ENCODE results near the gene RBMS1.

Gene RBMS1

GRCh38 chr2:160324917-160325316, 168.7 kb downstream of the RBMS1 start:
- ChIA-PET CTCF (interaction anchor here (0.9 to 4.8 kb wide), 14 partner anchors 8 to 949 kb away, joined by 3 to 34 read pairs (median 8); no protein-coding TSS in a partner anchor), POLR2A (no interaction called here)
- TF ChIP-seq, protein P1, sequence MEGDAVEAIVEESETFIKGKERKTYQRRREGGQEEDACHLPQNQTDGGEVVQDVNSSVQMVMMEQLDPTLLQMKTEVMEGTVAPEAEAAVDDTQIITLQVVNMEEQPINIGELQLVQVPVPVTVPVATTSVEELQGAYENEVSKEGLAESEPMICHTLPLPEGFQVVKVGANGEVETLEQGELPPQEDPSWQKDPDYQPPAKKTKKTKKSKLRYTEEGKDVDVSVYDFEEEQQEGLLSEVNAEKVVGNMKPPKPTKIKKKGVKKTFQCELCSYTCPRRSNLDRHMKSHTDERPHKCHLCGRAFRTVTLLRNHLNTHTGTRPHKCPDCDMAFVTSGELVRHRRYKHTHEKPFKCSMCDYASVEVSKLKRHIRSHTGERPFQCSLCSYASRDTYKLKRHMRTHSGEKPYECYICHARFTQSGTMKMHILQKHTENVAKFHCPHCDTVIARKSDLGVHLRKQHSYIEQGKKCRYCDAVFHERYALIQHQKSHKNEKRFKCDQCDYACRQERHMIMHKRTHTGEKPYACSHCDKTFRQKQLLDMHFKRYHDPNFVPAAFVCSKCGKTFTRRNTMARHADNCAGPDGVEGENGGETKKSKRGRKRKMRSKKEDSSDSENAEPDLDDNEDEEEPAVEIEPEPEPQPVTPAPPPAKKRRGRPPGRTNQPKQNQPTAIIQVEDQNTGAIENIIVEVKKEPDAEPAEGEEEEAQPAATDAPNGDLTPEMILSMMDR (IDR thresholded peaks at IDR 0.05; ENCODE audit: control extremely low read depth, extremely low read depth, low read depth, missing control alignments), result no peak
- DNase-seq (ENCODE audit: extremely low spot score), result no peak

DNA sequence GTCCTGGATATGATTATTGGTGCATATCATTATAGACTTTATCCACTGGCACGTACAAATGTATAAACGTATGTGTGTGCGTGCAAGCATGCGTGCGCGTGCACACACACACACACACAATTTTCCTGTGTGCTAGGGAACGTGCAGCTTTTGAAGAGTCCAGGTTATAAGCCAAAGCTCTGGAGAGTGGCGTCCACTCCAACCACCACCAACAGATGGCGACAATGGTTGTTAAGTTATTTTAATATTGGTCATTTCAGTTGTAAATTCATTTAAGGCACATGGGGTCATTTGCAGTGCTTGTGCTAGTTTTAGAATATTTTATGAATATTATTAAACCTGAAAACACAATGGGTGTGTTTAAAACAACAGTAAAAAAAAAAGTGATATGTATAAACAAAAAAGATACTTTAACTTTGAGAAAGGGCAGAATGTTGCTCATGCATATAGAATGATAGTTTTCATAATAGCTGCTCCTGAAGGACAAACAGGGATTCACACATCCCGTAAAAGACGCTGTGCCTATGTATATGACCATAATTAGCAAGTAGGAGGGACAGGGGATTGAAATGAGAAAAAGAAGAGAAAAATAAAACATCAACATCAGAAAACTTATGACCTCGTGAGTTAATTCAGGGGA, 169.3 kb downstream of the RBMS1 start:
- CTCF ChIA-PET, result interaction anchor here (0.6 to 4.8 kb wide), 24 partner anchors 9 to 949 kb away, joined by 3 to 34 read pairs (median 4); no protein-coding TSS in a partner anchor
- TF ChIP-seq, protein P1 (IDR thresholded peaks at IDR 0.05; ENCODE audit: control extremely low read depth, extremely low read depth, low read depth, missing control alignments), result peak; percentile 60
- DNase-seq (ENCODE audit: extremely low spot score), result peak; percentile 29
- POLR2A ChIA-PET, result no interaction called here

GRCh38 chr2:160322320-160322719, 171.3 kb downstream of the RBMS1 start:
- CTCF ChIA-PET, result interaction anchor here (0.8 to 4.8 kb wide), 5 partner anchors 9 to 742 kb away, joined by 3 to 34 read pairs (median 5); no protein-coding TSS in a partner anchor
- DNase-seq (ENCODE audit: extremely low spot score), result no peak
- TF ChIP-seq, protein P1 (IDR thresholded peaks at IDR 0.05; ENCODE audit: control extremely low read depth, extremely low read depth, low read depth, missing control alignments), result no peak
- POLR2A ChIA-PET, result no interaction called here

DNA sequence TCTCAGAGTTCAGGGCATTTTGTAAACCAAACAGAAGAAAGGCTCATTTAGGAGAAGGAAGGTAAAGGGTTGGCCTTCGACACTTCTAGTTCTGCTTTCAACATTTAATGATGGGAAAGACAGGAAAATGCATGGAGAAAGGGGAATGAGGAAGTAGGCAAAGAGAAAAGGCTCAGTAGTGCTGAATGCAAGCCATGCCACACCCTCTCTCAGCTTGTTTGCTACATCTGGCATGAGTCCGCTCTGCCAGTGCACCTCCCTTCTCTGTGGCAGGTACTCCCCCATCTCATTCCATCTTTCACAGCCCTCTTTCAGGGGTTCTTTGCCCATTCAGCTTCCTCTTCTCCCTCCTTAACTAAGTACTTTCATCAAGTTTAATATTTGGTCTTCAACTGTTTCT, 172.6 kb downstream of the RBMS1 start:
- POLR2A ChIA-PET, result no interaction called here
- no peak for DNase-seq (ENCODE audit: extremely low spot score)
- CTCF ChIA-PET, result interaction anchor here (1.1 to 1.9 kb wide), 2 partner anchors 8 to 742 kb away, joined by 3 to 6 read pairs; no protein-coding TSS in a partner anchor
- TF ChIP-seq, protein P1 (IDR thresholded peaks at IDR 0.05; ENCODE audit: control extremely low read depth, extremely low read depth, low read depth, missing control alignments), result no peak

DNA sequence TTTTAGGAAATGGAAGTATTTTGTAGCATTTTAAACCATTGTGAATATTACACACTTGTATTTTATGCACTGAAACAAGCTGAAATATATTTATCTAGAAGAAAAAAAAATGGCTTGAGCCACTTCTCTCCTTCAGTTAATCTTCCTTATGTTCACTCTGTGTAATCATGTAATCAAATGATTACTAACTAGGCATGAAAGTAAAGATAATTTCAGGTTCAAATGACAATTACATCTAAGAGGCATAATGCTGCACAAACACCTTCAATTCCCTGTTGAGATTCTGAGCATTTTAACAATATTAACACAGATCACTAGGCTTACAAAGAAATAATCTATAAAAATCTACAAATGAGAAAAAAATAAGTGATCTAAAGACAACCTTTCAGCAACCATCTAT, 173.9 kb downstream of the RBMS1 start:
- no peak for DNase-seq (ENCODE audit: extremely low spot score)
- TF ChIP-seq, protein P1 (IDR thresholded peaks at IDR 0.05; ENCODE audit: control extremely low read depth, extremely low read depth, low read depth, missing control alignments), result no peak
- ChIA-PET CTCF (interaction anchor here (1.1 kb wide), 1 partner anchor 9 kb away, joined by 3 read pairs; no protein-coding TSS in a partner anchor), POLR2A (no interaction called here)

GRCh38 chr2:160318218-160318617, 175.4 kb downstream of the RBMS1 start:
- TF ChIP-seq, protein P1 (IDR thresholded peaks at IDR 0.05; ENCODE audit: control extremely low read depth, extremely low read depth, low read depth, missing control alignments), result no peak
- CTCF ChIA-PET, result no interaction called here
- POLR2A ChIA-PET, result no interaction called here
- DNase-seq (ENCODE audit: extremely low spot score), result no peak

Measured in GM10248 (cell line).